ENCODE data around the gene SNX9. TPM values are rescaled to one million over a fixed set of nuclear protein-coding genes. Genes with fewer than 3 reads are reported as not detected.

The SNX9 gene
- total and polyA plus RNA-seq, 2 of the 4 experiments (the other 2 are of a cell fraction), result 35.3 to 41.2 TPM

- H2BK15ac ChIP-seq (ENCODE audit: low read depth, low read length), result no peak overlapping the region; the same call in 2 of the 3 replicates
- ChIA-PET CTCF (interaction anchor here (0.5 kb wide), 1 partner anchor 9 kb away, joined by 3 read pairs; no protein-coding TSS in a partner anchor), POLR2A (ENCODE audit: unreplicated experiment) (interaction anchor here (0.7 to 1.2 kb wide), 2 partner anchors 34 to 47 kb away, joined by 3 to 4 read pairs; no protein-coding TSS in a partner anchor)
- H3K9me3 ChIP-seq (ENCODE audit: control insufficient read depth, insufficient read depth, low read length), result no peaks in the 10 kb centered on the region
- no peak overlapping the region for H2AK9ac ChIP-seq (replicated peaks; ENCODE audit: low read depth, low read length, poor library complexity)
- H3K27ac ChIP-seq (ENCODE audit: insufficient read depth, low read length), result peak overlapping the region; percentile 53; the same call in 1 of the 2 replicates
- peaks cover 3% of the 10 kb centered on the region; the same call in 1 of the 2 replicates for H3K36me3 ChIP-seq (ENCODE audit: control insufficient read depth, insufficient read depth, low read length)
- H4K5ac ChIP-seq (ENCODE audit: low read depth, low read length), result no peak overlapping the region
- 0 out of 2 replicates have a peak overlapping the region, but pooled peaks have one; percentile 59 for H3K23ac ChIP-seq (ENCODE audit: low read depth, low read length)
- H3K27me3 ChIP-seq (ENCODE audit: control insufficient read depth, insufficient read depth, low read length), result no peaks in the 10 kb centered on the region
- H2AK5ac ChIP-seq (ENCODE audit: low read depth, low read length), result peak overlapping the region; percentile 45; the same call in 1 of the 2 replicates
- no peak overlapping the region for H4K8ac ChIP-seq (ENCODE audit: low read depth in 2 of 2, low read length in 2 of 2)
- no peak overlapping the region for H2AFZ ChIP-seq (replicated peaks; ENCODE audit: low read length, poor library complexity)
- H3K4me1 ChIP-seq (ENCODE audit: control insufficient read depth, insufficient read depth, low read length), result peaks cover 39% of the 10 kb centered on the region
- peaks cover 44% of the 10 kb centered on the region for H4K20me1 ChIP-seq (ENCODE audit: insufficient read depth, low read length)
- no peak overlapping the region for H3K56ac ChIP-seq (ENCODE audit: extremely low read depth, insufficient read depth, low read length)
- no peak for ATAC-seq (ENCODE audit: low read depth)
- 0 out of 2 replicates have a peak overlapping the region, but pooled peaks have one; percentile 19 for H3K18ac ChIP-seq (ENCODE audit: low read depth, low read length)
- peak; percentile 31 for DNase-seq
- no peak overlapping the region for H4K91ac ChIP-seq (ENCODE audit: insufficient read depth, low read depth, low read length)
- TF ChIP-seq SMC3 (IDR thresholded peaks at IDR 0.05; ENCODE audit: low read depth, low read length) (no peak), RAD21 (IDR thresholded peaks at IDR 0.05; ENCODE audit: low read length) (no peak), RCOR1 (IDR thresholded peaks at IDR 0.05; ENCODE audit: insufficient replicate concordance, low read length) (no peak), POLR2A (IDR thresholded peaks at IDR 0.05; ENCODE audit: low read depth, low read length) (no peak), NFE2L2 (IDR thresholded peaks at IDR 0.05; ENCODE audit: low read depth, low read length) (no peak), MXI1 (IDR thresholded peaks at IDR 0.05; ENCODE audit: borderline replicate concordance, low read depth, low read length) (no peak), CTCF (conservative IDR thresholded peaks at IDR 0.05; ENCODE audit: low read depth, low read length) (no peak), CEBPB (IDR thresholded peaks at IDR 0.05; ENCODE audit: low read depth, low read length) (no peak), FOS (IDR thresholded peaks at IDR 0.05; ENCODE audit: low read depth, low read length) (no peak), MAFK (IDR thresholded peaks at IDR 0.05; ENCODE audit: low read depth, low read length) (no peak), BHLHE40 (IDR thresholded peaks at IDR 0.05; ENCODE audit: low read depth, low read length) (no peak), MAZ (IDR thresholded peaks at IDR 0.05; ENCODE audit: borderline replicate concordance, low read depth, low read length) (no peak), CHD1 (IDR thresholded peaks at IDR 0.05; ENCODE audit: low read depth, low read length) (no peak), RFX5 (IDR thresholded peaks at IDR 0.05; ENCODE audit: low read depth, low read length) (no peak)
- TF ChIP-seq, protein P1, sequence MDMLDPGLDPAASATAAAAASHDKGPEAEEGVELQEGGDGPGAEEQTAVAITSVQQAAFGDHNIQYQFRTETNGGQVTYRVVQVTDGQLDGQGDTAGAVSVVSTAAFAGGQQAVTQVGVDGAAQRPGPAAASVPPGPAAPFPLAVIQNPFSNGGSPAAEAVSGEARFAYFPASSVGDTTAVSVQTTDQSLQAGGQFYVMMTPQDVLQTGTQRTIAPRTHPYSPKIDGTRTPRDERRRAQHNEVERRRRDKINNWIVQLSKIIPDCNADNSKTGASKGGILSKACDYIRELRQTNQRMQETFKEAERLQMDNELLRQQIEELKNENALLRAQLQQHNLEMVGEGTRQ (IDR thresholded peaks at IDR 0.05; ENCODE audit: low read depth, low read length), result no peak
- TF ChIP-seq, protein P2, sequence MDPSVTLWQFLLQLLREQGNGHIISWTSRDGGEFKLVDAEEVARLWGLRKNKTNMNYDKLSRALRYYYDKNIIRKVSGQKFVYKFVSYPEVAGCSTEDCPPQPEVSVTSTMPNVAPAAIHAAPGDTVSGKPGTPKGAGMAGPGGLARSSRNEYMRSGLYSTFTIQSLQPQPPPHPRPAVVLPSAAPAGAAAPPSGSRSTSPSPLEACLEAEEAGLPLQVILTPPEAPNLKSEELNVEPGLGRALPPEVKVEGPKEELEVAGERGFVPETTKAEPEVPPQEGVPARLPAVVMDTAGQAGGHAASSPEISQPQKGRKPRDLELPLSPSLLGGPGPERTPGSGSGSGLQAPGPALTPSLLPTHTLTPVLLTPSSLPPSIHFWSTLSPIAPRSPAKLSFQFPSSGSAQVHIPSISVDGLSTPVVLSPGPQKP (IDR thresholded peaks at IDR 0.05; ENCODE audit: borderline replicate concordance, low read depth, low read length), result no peak
- dilution Hi-C loops (cut with HindIII; ENCODE audit: low sequenced_read_pairs, unreplicated experiment) (no loop called here), in situ Hi-C loops (cut with MboI; ENCODE audit: low sequenced_read_pairs) (no loop called here), intact Hi-C loops (cut with micrococcal nuclease) (loop anchor here (5.0 kb wide), 1 partner anchor 58 kb away; no protein-coding TSS in a partner anchor)
- peaks cover 13 to 44% of the 10 kb centered on the region in 2 experiments for H3K79me1 ChIP-seq (ENCODE audit: low read depth in 1 of 2, low read length in 2 of 2)
- peaks cover 19% of the 10 kb centered on the region for H3K9me1 ChIP-seq (ENCODE audit: insufficient read depth, low read length)
- BruUV-seq (replicated peaks), result no TSS peak
- no peak overlapping the region for H2BK5ac ChIP-seq (ENCODE audit: low read depth, low read length, poor library complexity, severe bottlenecking)
- H3K4me3 ChIP-seq (ENCODE audit: insufficient read depth, low read depth, low read length), result no peak overlapping the region
- H3K4me2 ChIP-seq (ENCODE audit: low read depth, low read length), result peak overlapping the region; percentile 70
- H3K14ac ChIP-seq (replicated peaks; ENCODE audit: low read depth, low read length), result peak overlapping the region; percentile 74
- no peak overlapping the region for H3K9ac ChIP-seq (ENCODE audit: low read depth, low read length)
- 100% methylated on average over 1 of the region's 4 CpGs; no CpG with 5 or more reads in 1 of the 2 experiments for WGBS, 2 experiments (ENCODE audit: extremely low coverage in 2 of 2, insufficient read length in 1 of 2)
- no peak overlapping the region for H2BK20ac ChIP-seq (ENCODE audit: low read depth, low read length)
- H2BK120ac ChIP-seq (ENCODE audit: low read depth, low read length), result peak overlapping the region; percentile 56; the same call in 1 of the 2 replicates
- H3K4ac ChIP-seq (ENCODE audit: low read depth, low read length), result 0 out of 2 replicates have a peak overlapping the region, but pooled peaks have one; percentile 66
Measured at GRCh38 chr6:157984128-157984527, 161.1 kb downstream of the SNX9 start.

All from IMR-90 (cell line).